GM21576 (cell line): ENCODE measurements around the gene GPR183.
A peak's percentile ranks its signal among the peaks of the same experiment; 100 is the strongest.

Experiments used
- ATAC-seq: cut with Tn5 transposase; IDR thresholded peaks from one replicate; pipeline ENCODE4 v1.9.1; 2021; ENCODE audit warnings: mild to moderate bottlenecking, moderate library complexity; ENCODE audit not compliant: unreplicated experiment

The GPR183 gene

DNA sequence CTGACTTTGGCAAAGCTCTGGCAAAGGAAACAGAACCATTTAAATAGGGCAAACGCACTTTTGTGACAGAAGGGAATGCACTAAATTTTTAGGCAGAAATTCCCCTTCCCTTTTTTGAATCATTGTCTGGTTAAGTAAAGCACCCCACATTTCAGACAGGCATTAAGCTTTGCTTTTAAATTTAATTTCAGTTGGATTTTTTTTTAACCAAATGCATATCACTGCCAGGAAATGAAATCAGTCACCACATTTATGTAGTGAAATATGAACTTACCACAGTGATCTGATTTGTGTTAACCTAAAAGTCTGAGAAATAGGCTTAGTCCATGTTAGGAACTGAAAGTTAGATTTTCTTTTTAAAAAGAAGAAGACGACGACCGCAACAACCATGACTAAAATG is 10.8 kb downstream of the GPR183 start:
- ATAC-seq: peak; percentile 49

DNA sequence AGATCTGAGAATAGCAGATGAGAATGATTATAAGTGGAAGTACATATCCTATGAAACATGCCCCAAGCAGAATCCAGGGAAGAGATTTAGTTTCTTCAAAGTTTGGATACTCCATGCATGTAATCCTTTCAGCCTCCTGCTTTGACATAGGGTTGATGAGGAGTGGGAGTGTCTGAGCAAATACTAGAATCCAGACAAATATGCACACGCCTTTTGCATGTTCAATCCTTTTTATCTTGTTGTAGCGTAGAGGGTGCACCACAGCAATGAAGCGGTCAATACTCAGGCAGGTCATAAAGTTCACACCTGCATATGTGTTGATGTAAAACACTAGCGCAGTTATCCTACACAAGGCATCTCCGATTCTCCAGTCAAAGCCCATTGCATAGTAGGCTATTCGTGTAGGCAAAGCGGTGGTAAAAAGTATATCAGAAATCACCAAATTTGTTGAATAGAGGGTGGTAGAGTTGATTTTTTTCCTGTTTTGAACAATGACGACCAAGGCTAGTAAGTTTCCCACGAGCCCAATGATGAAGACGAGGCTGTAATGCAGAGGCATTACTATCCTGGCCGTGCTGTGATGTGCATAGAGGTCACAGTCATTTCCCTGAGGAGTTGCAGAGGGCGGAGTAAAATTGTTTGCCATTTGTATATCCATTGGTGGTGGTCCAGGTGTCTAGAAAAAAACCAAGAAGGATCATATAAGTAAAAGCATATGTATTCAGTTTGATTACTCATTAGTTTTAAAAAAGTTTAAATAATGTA is 11.5 kb downstream of the GPR183 start:
- no peak for ATAC-seq

DNA sequence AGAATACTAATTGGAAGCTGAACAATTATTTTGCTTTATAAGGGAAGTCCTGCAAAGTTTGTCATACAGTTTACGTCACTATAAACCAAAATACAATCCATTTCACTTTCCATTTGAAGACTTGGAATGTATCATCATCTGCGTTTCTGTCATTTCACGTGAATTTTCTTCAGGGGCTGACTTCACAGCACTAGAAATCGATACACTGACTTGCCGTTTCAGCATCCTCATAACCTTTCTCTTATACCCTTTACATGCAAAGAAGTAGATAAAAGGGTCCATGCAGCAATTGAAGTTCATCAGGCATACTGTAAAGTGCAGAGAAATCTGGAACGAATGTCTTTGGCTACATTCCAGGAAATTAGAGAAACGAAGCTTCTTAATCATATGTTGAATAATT is 12.2 kb downstream of the GPR183 start:
- ATAC-seq: no peak

DNA sequence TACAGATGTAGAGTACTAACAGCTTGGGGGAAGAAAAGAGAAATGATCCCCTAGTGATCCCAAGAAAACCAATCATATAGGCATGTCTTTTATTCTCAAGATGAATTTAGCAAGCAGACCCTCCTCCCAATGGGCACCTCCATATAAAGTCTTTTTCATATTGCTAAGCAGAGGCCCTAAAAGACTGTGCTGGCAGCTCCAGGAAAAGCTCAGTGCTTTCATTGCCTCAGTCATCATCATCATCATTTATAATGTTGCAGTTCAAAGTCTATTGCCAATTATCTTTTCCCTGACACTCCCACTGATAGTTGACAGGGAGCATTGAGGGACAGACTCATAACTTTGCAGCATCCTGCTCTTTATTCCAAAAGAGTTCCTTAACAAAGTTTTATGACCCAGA is 13.0 kb downstream of the GPR183 start:
- ATAC-seq: no peak

DNA sequence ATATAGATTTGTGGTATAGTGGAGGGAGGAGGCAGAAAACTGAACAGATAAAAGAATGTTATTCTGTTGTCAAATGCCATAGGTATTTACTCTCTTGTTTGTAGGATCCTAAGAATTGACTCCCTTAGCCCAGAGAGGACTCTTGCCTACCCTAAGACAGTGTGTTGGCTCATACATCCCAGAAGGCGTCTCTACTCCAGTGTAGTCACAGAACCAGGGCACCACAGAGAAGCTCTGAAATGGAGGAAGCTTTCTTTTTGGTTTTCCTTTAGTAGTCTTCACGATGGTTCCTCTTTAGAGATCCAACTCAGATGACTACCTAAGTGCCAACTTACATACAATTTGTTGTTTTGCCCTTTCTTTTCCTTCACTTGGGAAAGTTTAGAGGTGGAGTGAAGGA is 14.0 kb downstream of the GPR183 start:
- ATAC-seq: no peak

DNA sequence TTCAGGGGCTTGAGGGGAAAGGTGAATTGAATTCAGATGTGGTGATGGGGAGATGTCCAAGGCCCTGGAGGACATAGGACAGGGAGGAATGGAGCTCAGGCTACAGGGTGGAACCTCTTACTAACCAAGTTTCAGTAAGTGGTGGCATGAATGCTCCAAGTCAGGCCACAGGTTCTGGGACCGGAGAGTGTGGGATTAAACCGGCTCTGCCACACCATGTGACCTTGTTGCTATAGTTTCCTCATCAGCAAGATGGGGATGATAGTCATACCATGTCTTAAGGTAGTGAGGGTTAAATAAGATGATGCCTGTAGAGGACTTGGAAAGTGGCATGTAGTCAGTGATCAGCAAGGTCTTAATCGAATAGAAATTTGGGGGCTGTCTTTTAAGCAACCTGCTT is 16.3 kb downstream of the GPR183 start:
- no peak for ATAC-seq

DNA sequence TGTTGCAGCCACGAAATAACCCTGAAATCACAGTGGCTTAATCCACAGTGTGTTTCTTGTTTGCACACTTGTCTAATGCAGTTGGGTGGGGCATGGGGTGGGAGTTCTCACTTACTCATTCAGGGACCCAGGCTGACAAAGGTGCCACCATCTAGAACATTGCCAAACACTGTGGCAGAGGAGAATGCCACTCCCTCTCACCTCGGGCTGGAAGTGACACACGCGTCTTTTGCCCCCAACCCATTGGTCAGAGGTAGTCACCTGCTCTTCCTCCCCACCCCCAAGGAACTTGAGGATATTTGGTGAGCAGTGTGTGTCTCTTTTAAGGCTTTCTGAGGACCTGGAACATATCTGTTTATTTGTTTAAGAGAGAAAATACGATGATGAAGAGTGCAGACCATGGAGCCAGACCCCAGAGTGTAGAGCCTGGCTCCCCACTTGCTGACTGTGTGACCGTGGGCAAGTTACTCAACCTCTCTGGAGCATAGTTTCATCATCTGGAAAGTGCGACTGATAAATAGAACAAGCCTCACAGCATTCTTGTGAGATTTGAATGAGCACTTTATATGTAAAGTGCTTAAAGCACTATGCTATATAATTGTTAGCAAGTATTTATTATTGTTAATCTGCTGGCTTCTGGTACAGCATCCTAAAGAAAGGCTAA is 17.4 kb downstream of the GPR183 start:
- ATAC-seq: no peak

DNA sequence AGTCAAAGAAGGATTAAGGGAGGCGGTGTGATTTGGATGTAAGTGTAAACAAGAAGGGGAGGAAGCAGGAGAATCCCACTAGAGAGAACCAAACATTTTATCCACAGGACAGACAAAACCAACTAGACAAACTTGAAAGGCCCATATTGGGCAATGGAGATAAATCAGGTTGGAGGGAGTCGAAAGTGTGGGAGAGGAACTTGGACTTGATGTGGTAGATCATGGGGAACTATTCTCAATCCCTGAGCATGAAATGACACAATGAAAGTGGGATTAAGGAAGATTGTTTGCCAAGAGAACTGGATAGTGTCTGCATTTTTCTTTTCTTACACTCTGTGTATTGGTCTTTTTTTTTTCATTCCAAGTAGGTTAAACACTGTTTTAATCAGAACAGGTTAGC is 17.9 kb downstream of the GPR183 start:
- ATAC-seq: no peak

DNA sequence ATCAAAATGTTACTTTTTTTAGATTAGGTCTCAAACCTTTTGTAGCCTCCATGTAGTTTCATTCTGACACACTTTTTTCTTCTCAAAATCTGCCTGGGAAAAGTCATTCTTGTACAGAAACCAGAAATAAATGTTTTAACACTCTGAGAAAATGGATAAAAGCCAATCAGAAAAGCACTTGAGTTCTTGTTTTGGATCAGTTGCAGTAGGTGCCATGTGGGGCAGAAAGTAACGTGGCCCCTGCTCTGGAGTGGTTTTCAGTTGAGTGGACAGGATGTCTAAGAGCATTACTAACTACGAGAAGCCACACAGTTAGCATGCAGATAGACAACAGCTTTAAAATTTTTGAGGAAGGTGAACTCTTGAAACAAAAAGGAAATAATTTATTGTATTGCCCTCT is 19.1 kb downstream of the GPR183 start:
- peak; percentile 81 for ATAC-seq

DNA sequence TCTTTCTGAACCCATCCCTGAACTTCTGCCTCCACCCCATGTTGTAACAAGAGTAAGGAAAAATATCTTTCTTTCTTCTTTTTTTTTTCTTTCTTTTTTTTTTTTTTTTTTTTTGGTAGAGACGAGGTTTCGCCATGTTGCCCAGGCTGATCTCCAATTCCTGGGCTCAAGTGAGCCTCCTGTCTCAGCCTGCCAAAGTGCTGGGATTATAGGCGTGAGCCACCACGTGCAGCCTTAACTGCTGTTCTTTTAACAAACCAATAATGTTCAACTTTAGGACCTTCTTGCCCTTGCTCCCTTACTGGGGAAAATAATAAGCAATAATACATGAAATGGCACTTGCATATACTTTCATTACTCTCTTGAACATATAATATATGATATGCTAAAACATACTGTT is 19.6 kb downstream of the GPR183 start:
- peak; percentile 2 for ATAC-seq

DNA sequence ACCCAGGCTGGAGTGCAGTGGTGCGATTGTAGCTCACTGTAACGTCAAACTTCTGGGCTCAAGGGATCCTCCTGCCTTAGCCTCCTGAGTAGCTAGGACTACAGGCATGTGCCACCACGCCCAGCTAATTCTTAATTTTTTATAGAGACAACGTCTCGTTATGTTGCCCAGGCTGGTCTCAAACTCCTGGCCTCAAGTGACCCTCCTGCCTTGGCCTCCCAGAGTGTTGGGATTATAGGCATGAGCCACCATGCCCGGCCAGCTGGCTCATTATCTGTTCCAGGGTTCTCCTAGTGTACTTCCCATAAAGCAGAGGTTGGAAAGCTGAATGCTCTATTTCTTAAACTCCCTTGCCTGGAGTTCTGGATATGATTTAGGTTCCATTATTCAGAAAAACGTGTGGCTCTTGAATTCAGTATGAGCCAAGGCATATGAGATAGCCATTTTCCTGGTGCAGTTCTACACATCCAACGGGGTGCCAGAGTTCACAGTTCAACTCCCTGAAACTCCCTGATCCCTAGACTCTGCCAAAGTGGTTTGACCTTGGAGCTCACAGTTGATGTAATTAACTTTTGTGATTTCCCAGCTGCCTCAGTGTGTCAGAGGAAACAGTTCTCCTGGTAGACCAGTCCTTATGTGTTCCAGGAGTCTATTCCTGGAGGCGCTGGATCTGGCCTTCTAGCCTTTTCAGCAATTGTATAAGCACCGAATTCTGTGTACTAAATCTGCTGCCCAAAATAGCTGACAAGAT is 21.6 kb downstream of the GPR183 start:
- no peak for ATAC-seq

DNA sequence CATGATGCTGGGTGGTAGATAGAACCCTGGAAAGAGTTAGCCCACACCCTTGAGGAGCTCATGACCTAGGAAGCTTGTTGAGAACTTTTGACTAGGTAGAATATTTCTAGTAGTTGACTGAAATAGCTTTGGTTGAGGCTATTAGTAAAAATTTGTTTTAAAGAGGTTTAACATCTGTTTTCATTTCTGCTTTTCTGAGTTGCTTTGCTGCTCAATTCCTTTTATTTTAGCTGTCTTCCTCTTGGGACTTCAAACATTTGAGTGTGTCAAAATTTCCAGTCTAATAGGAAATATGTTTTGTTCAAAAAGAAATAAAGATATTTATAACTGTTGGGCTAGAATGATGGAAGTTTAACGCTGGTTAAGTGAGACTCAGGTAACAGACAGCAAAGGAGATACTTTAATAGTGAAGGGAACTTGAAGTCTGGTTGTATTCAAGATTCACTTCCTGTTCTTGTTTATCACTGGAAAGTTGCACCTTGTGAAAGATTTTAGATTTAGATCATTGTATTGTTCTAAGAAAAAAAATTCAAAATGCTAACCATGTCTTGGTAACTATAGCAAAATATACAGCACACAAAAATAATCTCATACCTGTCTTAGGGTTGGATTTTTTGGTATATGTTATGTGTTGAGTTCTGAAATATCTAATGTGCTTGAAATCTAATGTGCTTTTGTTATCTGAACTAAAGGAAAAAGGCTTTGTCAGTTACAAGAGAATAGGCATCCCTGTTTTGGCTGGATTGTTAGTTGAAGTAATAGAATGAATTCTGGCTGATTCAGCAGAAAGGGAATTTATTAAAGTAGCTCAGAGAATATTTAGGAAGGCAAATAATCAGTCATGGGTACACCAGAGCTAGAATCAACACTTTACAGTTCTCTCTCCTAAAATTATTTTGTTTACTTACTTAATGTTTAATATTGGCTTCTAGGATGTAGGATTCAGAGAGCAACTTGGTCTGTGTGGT is 24.7 kb downstream of the GPR183 start:
- peak; percentile 65 for ATAC-seq

DNA sequence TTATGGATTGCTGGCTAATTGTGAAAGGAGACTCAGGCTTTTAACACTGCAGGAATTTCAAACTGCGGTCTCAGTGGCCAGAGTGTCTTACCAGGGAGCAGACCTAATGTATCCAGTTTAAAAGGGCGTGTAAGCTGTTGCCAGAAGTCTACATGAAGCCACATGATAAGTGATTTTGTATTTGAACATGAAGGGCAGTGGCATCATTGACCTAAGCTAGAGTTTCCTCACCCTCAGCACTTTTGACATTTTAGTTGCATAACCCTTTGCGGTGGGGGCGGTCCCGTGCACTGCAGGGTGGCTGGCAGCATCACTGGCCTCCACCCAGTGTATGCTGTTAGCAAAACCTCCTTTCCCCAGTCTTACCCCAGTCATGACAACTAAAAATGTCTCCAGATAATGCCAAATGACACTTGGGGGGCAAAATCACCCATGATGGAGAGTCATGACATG is 25.4 kb downstream of the GPR183 start:
- ATAC-seq: peak; percentile 81

DNA sequence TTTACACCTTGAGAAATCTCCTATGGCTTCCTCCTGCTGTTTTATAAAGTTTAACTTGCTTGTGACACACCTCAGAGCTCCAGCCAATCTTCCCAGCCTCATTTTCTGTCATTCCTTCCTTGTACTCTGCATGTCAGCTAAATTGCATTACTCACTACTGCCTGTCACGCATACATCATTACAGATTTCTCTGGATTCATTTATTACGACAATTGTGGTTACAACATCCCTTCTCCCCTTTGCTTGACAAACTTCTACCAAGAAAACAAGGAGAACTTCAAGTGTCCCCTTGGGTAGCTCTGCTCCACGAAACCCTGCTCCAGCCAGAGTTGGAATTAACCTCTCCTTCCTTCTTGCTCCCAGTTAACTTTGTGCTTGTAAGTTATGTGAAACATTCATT is 27.0 kb downstream of the GPR183 start:
- no peak for ATAC-seq

DNA sequence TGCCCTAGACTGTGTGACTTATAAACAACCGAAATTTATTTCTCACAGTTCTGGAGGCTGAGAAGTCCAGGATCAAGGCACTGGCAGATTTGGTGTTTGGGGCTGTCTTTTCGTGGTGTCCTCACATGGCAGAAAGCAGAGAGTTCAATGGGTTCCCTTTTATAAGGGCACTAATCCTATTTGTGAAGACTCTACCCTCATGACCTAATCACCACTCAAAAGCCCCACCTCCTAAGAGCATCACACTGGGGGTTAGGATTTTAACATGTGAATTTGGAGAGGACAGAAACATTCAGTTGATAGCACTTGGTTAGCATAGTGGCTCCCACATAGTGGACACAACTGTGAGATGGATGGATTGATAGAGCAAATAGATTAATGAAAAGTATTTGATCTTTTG is 27.6 kb downstream of the GPR183 start:
- no peak for ATAC-seq

DNA sequence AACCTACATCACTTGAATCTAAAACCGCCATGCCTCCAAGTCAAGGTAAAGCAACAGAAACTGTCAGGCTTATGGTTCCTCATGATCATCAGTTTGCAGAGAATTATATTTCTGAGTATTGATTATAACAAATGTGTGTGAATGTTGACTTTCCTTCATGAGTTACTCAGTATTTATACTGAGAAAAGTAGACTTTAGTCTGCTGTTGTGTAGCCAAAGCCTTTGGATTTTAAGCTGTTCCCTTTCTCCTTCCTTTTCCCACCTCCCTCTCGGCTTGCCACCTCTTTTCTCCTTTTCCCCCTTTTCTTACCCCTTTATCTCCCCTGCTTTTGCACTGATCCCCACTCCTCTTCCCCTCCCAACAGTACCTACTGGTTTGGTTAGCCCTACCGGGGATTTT is 28.4 kb downstream of the GPR183 start:
- no peak for ATAC-seq

DNA sequence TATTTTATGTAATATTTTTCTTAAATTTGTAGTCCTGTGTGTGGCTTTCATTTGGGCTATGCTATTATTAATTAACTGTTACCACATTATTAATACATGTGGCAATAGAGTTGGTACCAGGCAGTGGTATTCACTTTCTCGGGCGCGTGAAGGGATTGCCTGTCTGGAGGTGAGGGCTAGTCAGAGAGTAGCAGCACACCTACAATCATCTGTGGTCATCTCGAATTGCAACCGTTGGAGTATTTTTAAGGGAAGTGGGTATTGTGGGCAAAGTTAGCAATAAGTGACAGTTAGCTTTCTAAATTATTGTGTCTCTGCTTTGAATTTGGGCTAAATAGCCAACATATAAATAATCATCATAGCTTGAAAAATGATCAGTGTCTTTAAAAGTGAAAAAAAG is 29.0 kb downstream of the GPR183 start:
- ATAC-seq: no peak

DNA sequence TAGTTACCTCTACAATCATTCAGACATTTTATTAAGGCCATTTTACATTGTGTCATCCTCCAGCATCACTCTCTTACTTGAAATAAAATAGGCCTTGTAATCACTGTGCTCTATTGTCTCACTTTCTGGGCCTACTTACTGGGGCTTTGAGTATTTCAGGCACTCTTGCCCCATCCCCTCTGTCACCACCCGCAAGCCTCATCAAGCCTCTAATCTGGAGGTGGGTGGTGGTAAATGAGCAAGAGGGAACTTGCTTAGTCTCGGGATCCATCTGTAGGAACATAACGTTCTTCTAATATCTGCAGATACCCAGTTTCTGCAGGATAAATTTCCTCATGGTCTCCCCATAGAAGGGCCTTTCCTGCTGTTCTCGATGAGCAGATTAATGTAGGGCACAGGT is 29.6 kb downstream of the GPR183 start:
- no peak for ATAC-seq

DNA sequence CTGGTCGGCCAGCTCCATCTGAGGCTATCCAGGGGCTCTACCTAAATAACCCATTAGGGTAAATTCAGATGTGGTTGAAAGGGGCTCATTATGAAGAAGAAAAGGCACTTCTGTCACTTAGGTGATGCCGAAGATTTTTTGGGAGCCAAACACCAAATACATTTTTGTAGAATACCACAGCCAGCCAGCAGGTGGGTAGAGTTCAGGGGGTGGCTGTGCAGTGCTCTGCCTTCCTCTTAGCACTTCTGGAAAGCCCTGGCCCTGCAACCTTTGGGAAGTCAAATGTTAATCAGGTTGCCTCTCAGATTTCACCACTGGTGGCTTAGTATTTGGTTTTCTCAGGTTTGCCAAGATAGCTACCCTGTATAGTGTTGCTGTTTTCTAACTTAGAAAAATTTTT is 30.5 kb downstream of the GPR183 start:
- no peak for ATAC-seq

DNA sequence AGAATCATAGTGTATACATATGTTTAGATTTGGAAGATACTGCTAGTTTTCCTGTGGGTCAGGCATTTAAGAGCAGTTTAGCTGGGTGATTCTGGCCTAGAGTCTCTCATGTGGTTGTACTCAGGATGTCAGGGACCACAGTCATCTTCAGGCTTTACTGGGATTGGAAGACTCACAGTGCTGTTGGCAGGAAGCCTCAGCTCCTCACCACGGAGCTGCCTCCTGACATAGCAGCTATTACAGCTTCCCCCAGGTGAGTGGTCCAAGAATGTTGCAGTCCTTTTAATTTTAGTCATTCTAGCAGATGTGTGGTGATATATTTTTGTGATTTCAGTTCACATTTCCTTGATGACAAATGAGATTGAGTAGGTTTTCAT is 32.1 kb downstream of the GPR183 start:
- no peak for ATAC-seq

DNA sequence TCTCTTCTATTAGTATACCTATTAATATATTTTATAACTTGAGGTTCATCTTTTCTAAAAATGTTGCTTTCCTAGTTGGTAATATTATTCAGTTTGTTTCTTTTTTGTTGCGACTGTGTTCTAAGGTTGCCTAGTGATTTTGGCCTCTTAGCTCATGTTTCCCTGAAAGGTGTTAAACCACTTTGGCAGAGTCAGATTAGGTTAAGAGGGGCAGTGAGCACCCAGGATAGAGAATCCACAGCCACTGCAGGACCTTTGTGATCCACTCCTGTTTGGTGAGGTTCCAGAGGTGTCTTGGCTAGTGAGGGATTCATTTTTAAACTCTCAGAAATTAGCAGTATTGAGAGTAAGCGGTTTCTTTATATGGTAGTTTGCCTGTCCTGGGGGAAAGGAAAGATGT is 34.1 kb downstream of the GPR183 start:
- ATAC-seq: no peak
